ENCODE results near the gene CHST5. TPM values are rescaled to one million over a fixed set of nuclear protein-coding genes. Genes with fewer than 3 reads are reported as not detected.

Gene CHST5
- total and polyA plus RNA-seq, 2 donors (not counting 3 experiments of a cell fraction or from before 2014, with no cell fraction given) = 0.23 to 0.29 TPM

- dilution Hi-C loops (cut with MboI; ENCODE audit: extremely low pct_ligation_motif_present, low sequenced_read_pairs) = no loop called here
- POLR2A ChIA-PET = interaction anchor here (0.7 kb wide), 1 partner anchor 57 kb away, joined by 5 read pairs; no protein-coding TSS in a partner anchor
- no peaks in the 10 kb centered on the region for H3K9me1 ChIP-seq (replicated peaks; ENCODE audit: control insufficient read depth, extremely low read depth, insufficient read depth, low read length)
- intact Hi-C loops (cut with micrococcal nuclease) = no loop called here
- no peak overlapping the region for H3K4me3 ChIP-seq (replicated peaks in 1 of 3; ENCODE audit: insufficient read depth in 1 of 3, low read depth in 1 of 3, low read length in 3 of 3)
- H3K9me3 ChIP-seq (replicated peaks; ENCODE audit: control insufficient read depth, insufficient read depth, low read length) = no peaks in the 10 kb centered on the region
- H3K36me3 ChIP-seq (ENCODE audit: control insufficient read depth in 2 of 2, extremely low read depth in 1 of 2, insufficient read depth in 2 of 2, low read length in 2 of 2) = no peaks in the 10 kb centered on the region
- peaks cover 5% of the 10 kb centered on the region for H3K4me1 ChIP-seq (ENCODE audit: control insufficient read depth, extremely low read depth, insufficient read depth, low read length)
- H3K27me3 ChIP-seq (ENCODE audit: control insufficient read depth in 2 of 2, insufficient read depth in 2 of 2, low read length in 2 of 2) = peaks cover 12 to 29% of the 10 kb centered on the region in 2 experiments
- no peak overlapping the region for H2AFZ ChIP-seq (ENCODE audit: low read depth, low read length)
- CTCF ChIA-PET = no interaction called here
- H3K79me2 ChIP-seq (ENCODE audit: control insufficient read depth, insufficient read depth, low read length) = no peaks in the 10 kb centered on the region
- TF ChIP-seq, protein P1, sequence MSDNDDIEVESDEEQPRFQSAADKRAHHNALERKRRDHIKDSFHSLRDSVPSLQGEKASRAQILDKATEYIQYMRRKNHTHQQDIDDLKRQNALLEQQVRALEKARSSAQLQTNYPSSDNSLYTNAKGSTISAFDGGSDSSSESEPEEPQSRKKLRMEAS (IDR thresholded peaks at IDR 0.05; ENCODE audit: insufficient read depth, insufficient read length) = no peak
- TF ChIP-seq MYC (IDR thresholded peaks at IDR 0.05; ENCODE audit: low read depth, low read length) (no peak), POLR2A (IDR thresholded peaks at IDR 0.05; ENCODE audit: low read depth, low read length) (no peak), FOS (IDR thresholded peaks at IDR 0.05; ENCODE audit: borderline replicate concordance, insufficient read depth, low read length) (no peak), JUN (IDR thresholded peaks at IDR 0.05; ENCODE audit: borderline replicate concordance, insufficient read depth, insufficient read length, low read depth) (no peak), POLR2AphosphoS5 (IDR thresholded peaks at IDR 0.05; ENCODE audit: insufficient read depth, low read depth, low read length) (no peak), EZH2 (IDR thresholded peaks at IDR 0.05; ENCODE audit: borderline replicate concordance, low read depth, low read length, severe bottlenecking) (no peak), CTCF (IDR thresholded peaks at IDR 0.05; ENCODE audit: extremely low read depth in 1 of 2, insufficient read depth in 1 of 2, low read depth in 1 of 2, low read length in 2 of 2) (no peak), GATA2 (IDR thresholded peaks at IDR 0.05; ENCODE audit: insufficient read depth, insufficient read length, low read depth, low read length) (no peak)
- FAIRE-seq (no peak), DNase-seq (ENCODE audit: low read depth, low spot score) (no peak)
- no peak overlapping the region for H3K4me2 ChIP-seq (ENCODE audit: insufficient read depth, low read length)
- no peak overlapping the region for H3K9ac ChIP-seq (replicated peaks; ENCODE audit: extremely low read depth, insufficient read depth, low read length)
- no TSS peak for BruUV-seq (replicated peaks)
- no peaks in the 10 kb centered on the region for H4K20me1 ChIP-seq (replicated peaks; ENCODE audit: control insufficient read depth, extremely low read depth, insufficient read depth, low read length)
- H3K27ac ChIP-seq (ENCODE audit: insufficient read depth, low read depth, low read length) = no peak overlapping the region
Measured at GRCh38 chr16:75558846-75559401, 23.0 kb upstream of the CHST5 start.
